Breast epithelium (tissue), 4 donors: Measurements from ENCODE around the gene SCN1A. TPM values are rescaled to one million over a fixed set of nuclear protein-coding genes. Genes with fewer than 3 reads are reported as not detected.

Experiments
- DNase-seq, 2 donors: peaks; one replicate each; pipeline ENCODE4 v3.0.0-alpha.2; 2019; ENCODE audit warnings: low spot score in 2 of 2
- H3K27ac ChIP-seq, 2 donors: fragments of 200-600 bp; sonication (generic) in 1 of 2; one replicate each; pipeline ENCODE4 v1.5.1; 2016 to 2019; ENCODE audit warnings: mild to moderate bottlenecking in 1 of 2
- H3K27me3 ChIP-seq, 2 donors: fragments of 200-600 bp; sonication (generic) in 1 of 2; one replicate each; pipeline versions ENCODE4 v1.5.1 to v1.6.0; 2017 to 2019; ENCODE audit warnings: control low read depth in 1 of 2, mild to moderate bottlenecking in 1 of 2
- H3K36me3 ChIP-seq: fragments of 200-600 bp; one replicate; pipeline ENCODE4 v1.5.1; 2019
- H3K4me1 ChIP-seq, 2 donors: fragments of 200-600 bp; sonication (generic); one replicate each; pipeline ENCODE4 v1.5.1; 2016 to 2019; ENCODE audit warnings: control low read depth in 1 of 2
- H3K4me3 ChIP-seq, 3 donors: fragments of 200-600 bp; sonication (generic); 1 replicate in 2 of 3; 2 replicates in 1 of 3; pipeline ENCODE4 v1.5.1; 2016 to 2019; ENCODE audit warnings: mild to moderate bottlenecking in 3 of 3, moderate library complexity in 2 of 3
- H3K9me3 ChIP-seq, 2 donors: fragments of 200-600 bp; sonication (generic) in 1 of 2; one replicate each; pipeline ENCODE4 v1.5.1; 2016 to 2019; ENCODE audit warnings: control low read depth in 1 of 2
- POLR2A ChIP-seq: fragments of 450-650 bp; IDR thresholded peaks from one replicate; pipeline ENCODE4 v1.6.1; 2016; ENCODE audit warnings: antibody characterized with exemption, mild to moderate bottlenecking, moderate library complexity
- POLR2AphosphoS5 ChIP-seq, 3 donors: sonication (generic); formaldehyde crosslinking; IDR thresholded peaks; one replicate each; pipeline ENCODE4 v1.6.1; 2017; ENCODE audit warnings: antibody characterized with exemption in 3 of 3
- intact Hi-C: fragments of 100-400 bp; cut with DNase I; formaldehyde crosslinking; loops from one replicate; pipeline ENCODE4 v1.15.1; 2023; ENCODE audit warnings: low total_unique reads
- total RNA-seq, 3 donors: library from RNA; depleted of rRNA; stranded (reverse); fragments of >200 nt; gene quantifications; one replicate each; pipeline ENCODE4 v1.1.0, GENCODE V29; 2016
- TF ChIP-seq, protein P1 (sequence below), 3 donors: fragments of 450-650 bp; IDR thresholded peaks; one replicate each; pipeline ENCODE4 v1.5.1; 2016 to 2017; ENCODE audit warnings: antibody characterized with exemption in 3 of 3, mild to moderate bottlenecking in 3 of 3, moderate library complexity in 3 of 3

Gene SCN1A
- total RNA-seq = not detected

DNA sequence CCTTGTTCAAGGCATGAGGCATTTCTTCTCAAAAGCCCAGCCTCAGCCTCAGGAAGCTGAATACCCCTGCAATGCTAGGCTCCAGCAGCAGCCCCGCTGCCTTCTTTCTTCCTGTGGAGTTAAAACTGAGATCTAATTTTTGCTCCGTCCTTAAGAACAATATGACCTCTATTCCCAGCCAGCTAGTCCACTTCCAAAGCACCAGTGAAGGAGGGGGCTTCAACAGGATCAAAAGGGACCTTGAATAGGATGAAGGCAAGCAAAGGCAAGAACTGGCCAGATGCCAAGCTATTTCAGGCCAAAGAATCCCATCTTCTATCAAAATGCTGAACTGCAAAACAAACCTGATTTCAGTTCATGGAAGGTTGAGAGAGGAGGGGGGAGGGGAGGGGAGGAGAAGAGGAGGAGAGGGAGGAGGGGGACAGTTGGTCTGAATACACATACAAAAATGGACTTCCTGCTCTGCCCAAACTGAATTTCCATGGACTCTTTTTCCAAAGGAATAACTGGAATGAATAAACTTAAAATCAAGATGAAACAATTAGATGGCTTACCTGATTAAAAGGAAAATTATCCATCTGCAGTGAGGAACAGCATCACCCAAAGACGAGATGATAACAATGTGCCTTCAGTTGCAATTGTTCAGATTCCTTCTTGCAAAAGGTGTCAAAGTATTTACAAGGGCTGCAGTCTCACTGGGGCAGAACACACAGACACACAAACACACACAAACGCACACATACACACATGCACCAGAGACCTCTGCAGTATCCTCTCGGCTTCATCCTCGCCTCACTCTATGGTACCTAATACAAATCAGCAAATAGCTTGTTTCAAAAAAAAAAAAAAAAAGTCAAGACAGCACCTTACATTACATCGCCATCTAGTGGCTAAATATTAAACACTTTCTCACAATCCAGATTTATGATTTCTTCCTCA lies at the start of gene SCN1A:
TSS of gene SCN1A (minus strand) at position 804 of the 939 bp plus-strand sequence. CDS start 54,399 bp downstream, outside the sequence.
- no peaks in the 10 kb centered on the region for H3K27me3 ChIP-seq
- no peak for DNase-seq
- intact Hi-C loops = no loop called here
- H3K4me1 ChIP-seq = no peaks in the 10 kb centered on the region
- TF ChIP-seq, protein P1, sequence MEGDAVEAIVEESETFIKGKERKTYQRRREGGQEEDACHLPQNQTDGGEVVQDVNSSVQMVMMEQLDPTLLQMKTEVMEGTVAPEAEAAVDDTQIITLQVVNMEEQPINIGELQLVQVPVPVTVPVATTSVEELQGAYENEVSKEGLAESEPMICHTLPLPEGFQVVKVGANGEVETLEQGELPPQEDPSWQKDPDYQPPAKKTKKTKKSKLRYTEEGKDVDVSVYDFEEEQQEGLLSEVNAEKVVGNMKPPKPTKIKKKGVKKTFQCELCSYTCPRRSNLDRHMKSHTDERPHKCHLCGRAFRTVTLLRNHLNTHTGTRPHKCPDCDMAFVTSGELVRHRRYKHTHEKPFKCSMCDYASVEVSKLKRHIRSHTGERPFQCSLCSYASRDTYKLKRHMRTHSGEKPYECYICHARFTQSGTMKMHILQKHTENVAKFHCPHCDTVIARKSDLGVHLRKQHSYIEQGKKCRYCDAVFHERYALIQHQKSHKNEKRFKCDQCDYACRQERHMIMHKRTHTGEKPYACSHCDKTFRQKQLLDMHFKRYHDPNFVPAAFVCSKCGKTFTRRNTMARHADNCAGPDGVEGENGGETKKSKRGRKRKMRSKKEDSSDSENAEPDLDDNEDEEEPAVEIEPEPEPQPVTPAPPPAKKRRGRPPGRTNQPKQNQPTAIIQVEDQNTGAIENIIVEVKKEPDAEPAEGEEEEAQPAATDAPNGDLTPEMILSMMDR (IDR thresholded peaks at IDR 0.05) = peak in 2 of 3 donors; percentile 39 to 45
- no peak for TF ChIP-seq POLR2A
- no peak for TF ChIP-seq POLR2AphosphoS5 (IDR thresholded peaks at IDR 0.05)
- H3K36me3 ChIP-seq = no peaks in the 10 kb centered on the region
- no peaks in the 10 kb centered on the region for H3K9me3 ChIP-seq
- no peak within 1 kb of the TSS for H3K27ac ChIP-seq
- H3K4me3 ChIP-seq = no peak within 1 kb of the TSS

DNA sequence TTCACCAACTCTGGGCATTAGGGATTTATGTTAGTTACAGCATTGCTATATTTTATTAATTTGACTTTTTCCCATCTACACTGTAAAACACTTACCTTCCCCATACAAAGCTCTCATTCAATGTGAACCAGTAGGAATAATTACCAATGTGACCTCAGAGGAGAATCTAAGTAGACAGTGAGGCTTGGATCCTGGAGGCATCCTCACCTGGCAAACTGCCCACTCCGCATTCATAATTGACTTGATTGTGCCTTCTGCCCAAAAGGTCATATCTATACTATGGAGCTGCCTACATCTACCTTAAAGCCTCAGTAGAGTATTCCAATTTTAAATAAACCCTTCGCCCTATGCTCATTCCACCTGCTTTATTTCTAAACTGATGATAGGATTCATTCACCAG lies 45.4 kb upstream of the SCN1A start:
- no peak for DNase-seq
- H3K36me3 ChIP-seq = no peaks in the 10 kb centered on the region
- no peak overlapping the region for H3K27ac ChIP-seq
- H3K27me3 ChIP-seq = no peaks in the 10 kb centered on the region
- H3K9me3 ChIP-seq = no peaks in the 10 kb centered on the region
- intact Hi-C loops = no loop called here
- TF ChIP-seq, protein P1 (IDR thresholded peaks at IDR 0.05) = no peak
- TF ChIP-seq POLR2A (no peak), POLR2AphosphoS5 (IDR thresholded peaks at IDR 0.05) (no peak)
- no peak overlapping the region for H3K4me3 ChIP-seq
- no peaks in the 10 kb centered on the region for H3K4me1 ChIP-seq

DNA sequence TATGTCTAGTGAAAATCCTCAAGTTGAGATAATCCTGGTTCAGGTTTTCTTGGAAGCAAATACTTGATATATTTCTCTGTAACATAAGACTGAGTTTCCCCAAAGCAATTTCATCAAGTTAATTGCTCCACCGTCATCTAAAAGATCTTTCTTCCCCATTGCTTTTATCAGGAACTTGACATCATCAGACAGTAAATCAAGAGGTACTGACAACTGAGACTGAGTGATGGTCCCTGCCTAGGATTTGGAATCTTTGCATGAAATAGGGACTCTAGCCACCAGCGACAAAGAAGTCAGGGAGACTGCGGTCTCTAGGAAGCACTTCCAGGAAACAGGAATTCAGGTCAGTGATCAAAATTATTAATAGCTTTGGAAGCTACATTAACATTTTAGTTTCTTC lies 43.4 kb upstream of the SCN1A start:
- H3K36me3 ChIP-seq = no peaks in the 10 kb centered on the region
- no peak for DNase-seq
- H3K4me3 ChIP-seq = no peak overlapping the region
- no peak for TF ChIP-seq POLR2AphosphoS5 (IDR thresholded peaks at IDR 0.05)
- TF ChIP-seq, protein P1 (IDR thresholded peaks at IDR 0.05) = no peak
- TF ChIP-seq POLR2A = no peak
- intact Hi-C loops = no loop called here
- no peak overlapping the region for H3K27ac ChIP-seq
- no peaks in the 10 kb centered on the region for H3K9me3 ChIP-seq
- H3K4me1 ChIP-seq = no peaks in the 10 kb centered on the region
- H3K27me3 ChIP-seq = no peaks in the 10 kb centered on the region

DNA sequence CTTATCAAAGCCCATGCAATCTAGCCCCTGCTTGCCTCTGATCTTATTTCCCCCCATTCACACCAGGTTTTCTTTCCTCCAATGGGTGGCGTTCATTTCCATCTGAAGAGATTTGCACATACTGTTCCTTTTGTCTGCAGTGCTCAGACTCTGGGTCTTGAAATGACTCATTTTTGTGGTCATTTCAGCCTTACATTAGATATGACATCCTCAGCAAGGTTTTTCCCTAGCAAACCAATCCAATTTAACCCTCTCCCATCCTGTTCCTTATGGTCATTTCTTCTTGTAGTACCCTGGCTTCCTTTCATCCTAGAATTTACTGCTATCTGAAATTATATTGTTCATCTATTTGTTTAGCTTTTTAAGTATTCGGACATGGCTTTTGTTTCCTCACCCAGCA lies 42.5 kb upstream of the SCN1A start:
- no peaks in the 10 kb centered on the region for H3K4me1 ChIP-seq
- no peak for TF ChIP-seq POLR2A
- no peak for TF ChIP-seq POLR2AphosphoS5 (IDR thresholded peaks at IDR 0.05)
- TF ChIP-seq, protein P1 (IDR thresholded peaks at IDR 0.05) = no peak
- H3K36me3 ChIP-seq = no peaks in the 10 kb centered on the region
- H3K9me3 ChIP-seq = no peaks in the 10 kb centered on the region
- DNase-seq = no peak
- no peak overlapping the region for H3K4me3 ChIP-seq
- H3K27me3 ChIP-seq = no peaks in the 10 kb centered on the region
- intact Hi-C loops = no loop called here
- H3K27ac ChIP-seq = no peak overlapping the region

GRCh38 chr2:166167449-166167848 lies 39.6 kb upstream of the SCN1A start:
- DNase-seq = no peak
- Histone ChIP-seq H3K4me3 (no peak overlapping the region), H3K27me3 (no peaks in the 10 kb centered on the region), H3K27ac (no peak overlapping the region), H3K9me3 (no peaks in the 10 kb centered on the region), H3K36me3 (no peaks in the 10 kb centered on the region), H3K4me1 (no peaks in the 10 kb centered on the region)
- TF ChIP-seq, protein P1 (IDR thresholded peaks at IDR 0.05) = no peak
- TF ChIP-seq POLR2A = no peak
- TF ChIP-seq POLR2AphosphoS5 (IDR thresholded peaks at IDR 0.05) = no peak
- intact Hi-C loops = no loop called here
